ENCODE data around the gene ZFYVE9. TPM values are rescaled to one million over a fixed set of nuclear protein-coding genes. Genes with fewer than 3 reads are reported as not detected.

The ZFYVE9 gene
- total and polyA plus RNA-seq, 9 of the 15 experiments (the other 6 are each of a cell fraction or from before 2014, with no cell fraction given): 0.52 to 14.4 (median 8.9) TPM

DNA sequence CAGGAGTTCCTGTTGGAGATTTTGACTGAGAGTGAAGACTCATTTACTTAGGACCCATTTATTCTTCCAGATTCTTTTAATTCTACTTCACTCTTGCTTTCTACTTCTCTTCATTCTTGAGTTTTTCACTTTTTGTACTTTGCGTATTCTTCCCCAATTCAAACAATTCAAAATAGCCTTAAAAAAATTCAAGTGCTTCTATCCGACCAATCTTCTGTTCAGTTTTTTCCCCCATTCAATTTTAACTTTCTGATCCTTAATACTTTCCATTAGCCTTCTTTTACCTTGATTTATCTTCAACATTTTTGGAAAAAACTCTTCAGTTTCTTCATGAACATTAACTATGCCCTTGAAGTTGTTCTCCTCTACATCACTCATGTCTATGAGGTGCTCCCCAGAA, 21.1 kb downstream of the ZFYVE9 start (continued):
- TF ChIP-seq ERF (CRISPR knock-in tag; IDR thresholded peaks at IDR 0.05) (no peak), ZNF311 (CRISPR knock-in tag; IDR thresholded peaks at IDR 0.05) (no peak), SIN3A (IDR thresholded peaks at IDR 0.05; ENCODE audit: borderline replicate concordance in 2 of 2, control insufficient read depth in 1 of 2, low read depth in 2 of 2, low read length in 2 of 2) (no peak), GTF2E2 (tag; IDR thresholded peaks at IDR 0.05) (no peak), SOX6 (IDR thresholded peaks at IDR 0.05) (no peak)
- TF ChIP-seq, protein P1, sequence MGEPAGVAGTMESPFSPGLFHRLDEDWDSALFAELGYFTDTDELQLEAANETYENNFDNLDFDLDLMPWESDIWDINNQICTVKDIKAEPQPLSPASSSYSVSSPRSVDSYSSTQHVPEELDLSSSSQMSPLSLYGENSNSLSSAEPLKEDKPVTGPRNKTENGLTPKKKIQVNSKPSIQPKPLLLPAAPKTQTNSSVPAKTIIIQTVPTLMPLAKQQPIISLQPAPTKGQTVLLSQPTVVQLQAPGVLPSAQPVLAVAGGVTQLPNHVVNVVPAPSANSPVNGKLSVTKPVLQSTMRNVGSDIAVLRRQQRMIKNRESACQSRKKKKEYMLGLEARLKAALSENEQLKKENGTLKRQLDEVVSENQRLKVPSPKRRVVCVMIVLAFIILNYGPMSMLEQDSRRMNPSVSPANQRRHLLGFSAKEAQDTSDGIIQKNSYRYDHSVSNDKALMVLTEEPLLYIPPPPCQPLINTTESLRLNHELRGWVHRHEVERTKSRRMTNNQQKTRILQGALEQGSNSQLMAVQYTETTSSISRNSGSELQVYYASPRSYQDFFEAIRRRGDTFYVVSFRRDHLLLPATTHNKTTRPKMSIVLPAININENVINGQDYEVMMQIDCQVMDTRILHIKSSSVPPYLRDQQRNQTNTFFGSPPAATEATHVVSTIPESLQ (CRISPR knock-in tag; IDR thresholded peaks at IDR 0.05): no peak
- TF ChIP-seq, protein P2, sequence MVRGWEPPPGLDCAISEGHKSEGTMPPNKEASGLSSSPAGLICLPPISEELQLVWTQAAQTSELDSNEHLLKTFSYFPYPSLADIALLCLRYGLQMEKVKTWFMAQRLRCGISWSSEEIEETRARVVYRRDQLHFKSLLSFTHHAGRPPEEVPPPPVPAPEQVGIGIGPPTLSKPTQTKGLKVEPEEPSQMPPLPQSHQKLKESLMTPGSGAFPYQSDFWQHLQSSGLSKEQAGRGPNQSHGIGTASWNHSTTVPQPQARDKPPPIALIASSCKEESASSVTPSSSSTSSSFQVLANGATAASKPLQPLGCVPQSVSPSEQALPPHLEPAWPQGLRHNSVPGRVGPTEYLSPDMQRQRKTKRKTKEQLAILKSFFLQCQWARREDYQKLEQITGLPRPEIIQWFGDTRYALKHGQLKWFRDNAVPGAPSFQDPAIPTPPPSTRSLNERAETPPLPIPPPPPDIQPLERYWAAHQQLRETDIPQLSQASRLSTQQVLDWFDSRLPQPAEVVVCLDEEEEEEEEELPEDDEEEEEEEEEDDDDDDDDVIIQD (CRISPR knock-in tag; IDR thresholded peaks at IDR 0.05): no peak
- TF ChIP-seq, protein P3, sequence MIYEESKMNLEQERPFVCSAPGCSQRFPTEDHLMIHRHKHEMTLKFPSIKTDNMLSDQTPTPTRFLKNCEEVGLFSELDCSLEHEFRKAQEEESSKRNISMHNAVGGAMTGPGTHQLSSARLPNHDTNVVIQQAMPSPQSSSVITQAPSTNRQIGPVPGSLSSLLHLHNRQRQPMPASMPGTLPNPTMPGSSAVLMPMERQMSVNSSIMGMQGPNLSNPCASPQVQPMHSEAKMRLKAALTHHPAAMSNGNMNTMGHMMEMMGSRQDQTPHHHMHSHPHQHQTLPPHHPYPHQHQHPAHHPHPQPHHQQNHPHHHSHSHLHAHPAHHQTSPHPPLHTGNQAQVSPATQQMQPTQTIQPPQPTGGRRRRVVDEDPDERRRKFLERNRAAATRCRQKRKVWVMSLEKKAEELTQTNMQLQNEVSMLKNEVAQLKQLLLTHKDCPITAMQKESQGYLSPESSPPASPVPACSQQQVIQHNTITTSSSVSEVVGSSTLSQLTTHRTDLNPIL (CRISPR knock-in tag; IDR thresholded peaks at IDR 0.05): no peak
- TF ChIP-seq, protein P4, sequence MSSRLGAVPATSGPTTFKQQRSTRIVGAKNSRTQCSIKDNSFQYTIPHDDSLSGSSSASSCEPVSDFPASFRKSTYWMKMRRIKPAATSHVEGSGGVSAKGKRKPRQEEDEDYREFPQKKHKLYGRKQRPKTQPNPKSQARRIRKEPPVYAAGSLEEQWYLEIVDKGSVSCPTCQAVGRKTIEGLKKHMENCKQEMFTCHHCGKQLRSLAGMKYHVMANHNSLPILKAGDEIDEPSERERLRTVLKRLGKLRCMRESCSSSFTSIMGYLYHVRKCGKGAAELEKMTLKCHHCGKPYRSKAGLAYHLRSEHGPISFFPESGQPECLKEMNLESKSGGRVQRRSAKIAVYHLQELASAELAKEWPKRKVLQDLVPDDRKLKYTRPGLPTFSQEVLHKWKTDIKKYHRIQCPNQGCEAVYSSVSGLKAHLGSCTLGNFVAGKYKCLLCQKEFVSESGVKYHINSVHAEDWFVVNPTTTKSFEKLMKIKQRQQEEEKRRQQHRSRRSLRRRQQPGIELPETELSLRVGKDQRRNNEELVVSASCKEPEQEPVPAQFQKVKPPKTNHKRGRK (tag; IDR thresholded peaks at IDR 0.05): no peak

Data from K562 (cell line).